ENCODE data around the gene ANO9. TPM values are rescaled to one million over a fixed set of nuclear protein-coding genes. Genes with fewer than 3 reads are reported as not detected.

Gene ANO9
- total and polyA plus RNA-seq, 4 donors: 0.20 to 0.75 (median 0.40) TPM

GRCh38 chr11:472272-472671 lies 30.5 kb upstream of the ANO9 start:
- TF ChIP-seq FOXA1 (IDR thresholded peaks at IDR 0.05): no peak
- TF ChIP-seq GABPA (IDR thresholded peaks at IDR 0.05 in 1 of 2, conservative IDR thresholded peaks at IDR 0.05 in 1 of 2): no peak
- TF ChIP-seq FOXA2 (IDR thresholded peaks at IDR 0.05): no peak
- TF ChIP-seq CTCF (IDR thresholded peaks at IDR 0.05; ENCODE audit: low read depth, low read length, missing input control): no peak
- no peak for TF ChIP-seq SP1 (IDR thresholded peaks at IDR 0.05)
- TF ChIP-seq, protein P1, sequence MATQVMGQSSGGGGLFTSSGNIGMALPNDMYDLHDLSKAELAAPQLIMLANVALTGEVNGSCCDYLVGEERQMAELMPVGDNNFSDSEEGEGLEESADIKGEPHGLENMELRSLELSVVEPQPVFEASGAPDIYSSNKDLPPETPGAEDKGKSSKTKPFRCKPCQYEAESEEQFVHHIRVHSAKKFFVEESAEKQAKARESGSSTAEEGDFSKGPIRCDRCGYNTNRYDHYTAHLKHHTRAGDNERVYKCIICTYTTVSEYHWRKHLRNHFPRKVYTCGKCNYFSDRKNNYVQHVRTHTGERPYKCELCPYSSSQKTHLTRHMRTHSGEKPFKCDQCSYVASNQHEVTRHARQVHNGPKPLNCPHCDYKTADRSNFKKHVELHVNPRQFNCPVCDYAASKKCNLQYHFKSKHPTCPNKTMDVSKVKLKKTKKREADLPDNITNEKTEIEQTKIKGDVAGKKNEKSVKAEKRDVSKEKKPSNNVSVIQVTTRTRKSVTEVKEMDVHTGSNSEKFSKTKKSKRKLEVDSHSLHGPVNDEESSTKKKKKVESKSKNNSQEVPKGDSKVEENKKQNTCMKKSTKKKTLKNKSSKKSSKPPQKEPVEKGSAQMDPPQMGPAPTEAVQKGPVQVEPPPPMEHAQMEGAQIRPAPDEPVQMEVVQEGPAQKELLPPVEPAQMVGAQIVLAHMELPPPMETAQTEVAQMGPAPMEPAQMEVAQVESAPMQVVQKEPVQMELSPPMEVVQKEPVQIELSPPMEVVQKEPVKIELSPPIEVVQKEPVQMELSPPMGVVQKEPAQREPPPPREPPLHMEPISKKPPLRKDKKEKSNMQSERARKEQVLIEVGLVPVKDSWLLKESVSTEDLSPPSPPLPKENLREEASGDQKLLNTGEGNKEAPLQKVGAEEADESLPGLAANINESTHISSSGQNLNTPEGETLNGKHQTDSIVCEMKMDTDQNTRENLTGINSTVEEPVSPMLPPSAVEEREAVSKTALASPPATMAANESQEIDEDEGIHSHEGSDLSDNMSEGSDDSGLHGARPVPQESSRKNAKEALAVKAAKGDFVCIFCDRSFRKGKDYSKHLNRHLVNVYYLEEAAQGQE (IDR thresholded peaks at IDR 0.05): no peak
- TF ChIP-seq RXRA (IDR thresholded peaks at IDR 0.05): no peak
- TF ChIP-seq HNF4G (IDR thresholded peaks at IDR 0.05): no peak
- WGBS: 93% methylated on average over 13 of the region's 13 CpGs
- H3K9ac ChIP-seq (ENCODE audit: low read depth in 1 of 2, low read length in 2 of 2): no peak overlapping the region
- H3K4me1 ChIP-seq (ENCODE audit: control insufficient read depth in 4 of 4, insufficient read depth in 4 of 4, low read length in 3 of 4): peaks cover 4 to 8% (median 5%) of the 10 kb centered on the region in 4 donors
- H3K9me3 ChIP-seq (ENCODE audit: control insufficient read depth in 4 of 4, low read length in 3 of 4): no peaks in the 10 kb centered on the region
- no peaks in the 10 kb centered on the region for H3K36me3 ChIP-seq (ENCODE audit: control insufficient read depth in 4 of 4, insufficient read depth in 3 of 4, low read depth in 1 of 4, low read length in 3 of 4)
- no peaks in the 10 kb centered on the region for H3K27me3 ChIP-seq (ENCODE audit: control insufficient read depth in 4 of 4, insufficient read depth in 4 of 4, low read length in 3 of 4)
- no peak overlapping the region for H3K4me3 ChIP-seq (ENCODE audit: low read depth in 1 of 3, low read length in 3 of 3)
- H3K27ac ChIP-seq (ENCODE audit: low read depth in 1 of 2, low read length in 2 of 2): no peak overlapping the region
- no peak for DNase-seq (ENCODE audit: low spot score)

GRCh38 chr11:471468-472145 lies 29.8 kb upstream of the ANO9 start:
- no peaks in the 10 kb centered on the region for H3K27me3 ChIP-seq (ENCODE audit: control insufficient read depth in 4 of 4, insufficient read depth in 4 of 4, low read length in 3 of 4)
- WGBS: 98% methylated on average over 61 of the region's 61 CpGs
- peaks cover 4 to 8% (median 5%) of the 10 kb centered on the region in 4 donors for H3K4me1 ChIP-seq (ENCODE audit: control insufficient read depth in 4 of 4, insufficient read depth in 4 of 4, low read length in 3 of 4)
- TF ChIP-seq, protein P2, sequence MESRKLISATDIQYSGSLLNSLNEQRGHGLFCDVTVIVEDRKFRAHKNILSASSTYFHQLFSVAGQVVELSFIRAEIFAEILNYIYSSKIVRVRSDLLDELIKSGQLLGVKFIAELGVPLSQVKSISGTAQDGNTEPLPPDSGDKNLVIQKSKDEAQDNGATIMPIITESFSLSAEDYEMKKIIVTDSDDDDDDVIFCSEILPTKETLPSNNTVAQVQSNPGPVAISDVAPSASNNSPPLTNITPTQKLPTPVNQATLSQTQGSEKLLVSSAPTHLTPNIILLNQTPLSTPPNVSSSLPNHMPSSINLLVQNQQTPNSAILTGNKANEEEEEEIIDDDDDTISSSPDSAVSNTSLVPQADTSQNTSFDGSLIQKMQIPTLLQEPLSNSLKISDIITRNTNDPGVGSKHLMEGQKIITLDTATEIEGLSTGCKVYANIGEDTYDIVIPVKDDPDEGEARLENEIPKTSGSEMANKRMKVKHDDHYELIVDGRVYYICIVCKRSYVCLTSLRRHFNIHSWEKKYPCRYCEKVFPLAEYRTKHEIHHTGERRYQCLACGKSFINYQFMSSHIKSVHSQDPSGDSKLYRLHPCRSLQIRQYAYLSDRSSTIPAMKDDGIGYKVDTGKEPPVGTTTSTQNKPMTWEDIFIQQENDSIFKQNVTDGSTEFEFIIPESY (IDR thresholded peaks at IDR 0.05): no peak
- TF ChIP-seq JUND (IDR thresholded peaks at IDR 0.05) (no peak), RXRA (IDR thresholded peaks at IDR 0.05) (no peak), CTCF (IDR thresholded peaks at IDR 0.05; ENCODE audit: low read depth, low read length, missing input control) (no peak)
- H3K36me3 ChIP-seq (ENCODE audit: control insufficient read depth in 4 of 4, insufficient read depth in 3 of 4, low read depth in 1 of 4, low read length in 3 of 4): no peaks in the 10 kb centered on the region
- H3K27ac ChIP-seq (ENCODE audit: low read depth in 1 of 2, low read length in 2 of 2): no peak overlapping the region
- no peaks in the 10 kb centered on the region for H3K9me3 ChIP-seq (ENCODE audit: control insufficient read depth in 4 of 4, low read length in 3 of 4)
- H3K9ac ChIP-seq (ENCODE audit: low read depth in 1 of 2, low read length in 2 of 2): no peak overlapping the region
- no peak for DNase-seq (ENCODE audit: low spot score)
- no peak overlapping the region for H3K4me3 ChIP-seq (ENCODE audit: low read depth in 1 of 3, low read length in 3 of 3)

Measured in liver (tissue), 9 donors.